Measurements from ENCODE around the gene MPHOSPH9.
A peak's percentile ranks its signal among the peaks of the same experiment; 100 is the strongest.

The MPHOSPH9 gene, protein sequence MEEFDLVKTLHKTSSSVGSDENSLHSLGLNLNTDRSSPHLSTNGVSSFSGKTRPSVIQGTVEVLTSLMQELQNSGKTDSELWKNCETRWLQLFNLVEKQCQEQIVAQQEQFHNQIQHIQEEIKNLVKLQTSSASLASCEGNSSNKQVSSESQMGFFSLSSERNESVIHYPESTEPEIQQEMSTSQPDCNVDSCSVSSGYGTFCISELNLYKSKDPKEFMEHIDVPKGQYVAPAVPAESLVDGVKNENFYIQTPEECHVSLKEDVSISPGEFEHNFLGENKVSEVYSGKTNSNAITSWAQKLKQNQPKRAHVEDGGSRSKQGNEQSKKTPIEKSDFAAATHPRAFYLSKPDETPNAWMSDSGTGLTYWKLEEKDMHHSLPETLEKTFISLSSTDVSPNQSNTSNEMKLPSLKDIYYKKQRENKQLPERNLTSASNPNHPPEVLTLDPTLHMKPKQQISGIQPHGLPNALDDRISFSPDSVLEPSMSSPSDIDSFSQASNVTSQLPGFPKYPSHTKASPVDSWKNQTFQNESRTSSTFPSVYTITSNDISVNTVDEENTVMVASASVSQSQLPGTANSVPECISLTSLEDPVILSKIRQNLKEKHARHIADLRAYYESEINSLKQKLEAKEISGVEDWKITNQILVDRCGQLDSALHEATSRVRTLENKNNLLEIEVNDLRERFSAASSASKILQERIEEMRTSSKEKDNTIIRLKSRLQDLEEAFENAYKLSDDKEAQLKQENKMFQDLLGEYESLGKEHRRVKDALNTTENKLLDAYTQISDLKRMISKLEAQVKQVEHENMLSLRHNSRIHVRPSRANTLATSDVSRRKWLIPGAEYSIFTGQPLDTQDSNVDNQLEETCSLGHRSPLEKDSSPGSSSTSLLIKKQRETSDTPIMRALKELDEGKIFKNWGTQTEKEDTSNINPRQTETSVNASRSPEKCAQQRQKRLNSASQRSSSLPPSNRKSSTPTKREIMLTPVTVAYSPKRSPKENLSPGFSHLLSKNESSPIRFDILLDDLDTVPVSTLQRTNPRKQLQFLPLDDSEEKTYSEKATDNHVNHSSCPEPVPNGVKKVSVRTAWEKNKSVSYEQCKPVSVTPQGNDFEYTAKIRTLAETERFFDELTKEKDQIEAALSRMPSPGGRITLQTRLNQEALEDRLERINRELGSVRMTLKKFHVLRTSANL

DNA sequence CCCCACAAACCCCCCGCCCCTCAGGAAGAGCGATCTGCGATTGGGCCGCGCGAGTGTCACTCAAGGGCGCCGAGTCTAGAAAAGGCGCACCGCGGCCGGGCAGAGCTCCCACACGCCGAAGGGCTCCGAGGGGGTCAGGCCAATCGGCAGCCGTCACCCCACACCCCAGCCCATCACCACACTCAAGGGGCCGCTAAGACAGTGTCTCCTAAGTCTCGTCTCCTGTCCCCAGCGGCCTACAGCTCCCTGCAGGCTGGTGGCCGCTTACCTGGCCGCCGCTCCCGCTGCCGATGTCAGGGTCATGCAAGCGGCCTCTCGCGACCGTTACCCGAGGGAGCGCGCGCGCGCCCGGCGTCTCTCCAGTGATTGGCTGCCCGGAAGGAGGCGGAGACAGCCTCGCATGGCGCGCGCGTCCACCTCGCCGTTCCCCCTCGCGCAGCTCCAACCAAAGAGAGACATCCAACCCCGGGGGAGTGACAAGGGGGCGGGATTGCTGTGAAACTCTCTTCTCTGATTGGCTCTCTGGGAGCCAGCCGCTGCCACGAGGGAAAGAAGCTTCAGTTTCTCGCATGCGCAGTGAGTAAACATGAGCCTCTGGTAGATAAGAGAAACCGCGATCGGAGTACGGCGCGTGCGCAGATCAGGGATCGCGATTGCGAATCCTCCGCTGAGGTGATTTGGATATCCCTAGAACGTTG, at the start of gene MPHOSPH9, which contains the start of gene MTRFR:
Gene MPHOSPH9, minus strand, starts transcription at position 335 of the 698 bp plus-strand sequence. CDS start 2,777 bp downstream, outside the sequence.
Gene MTRFR, plus strand, starts transcription at position 630 of the 698 bp plus-strand sequence. CDS start 20,239 bp downstream, outside the sequence.
- H3K27ac ChIP-seq = peak within 1 kb of the TSS; percentile 69
- peak; percentile 95 for DNase-seq (ENCODE audit: low read depth, low spot score)

DNA sequence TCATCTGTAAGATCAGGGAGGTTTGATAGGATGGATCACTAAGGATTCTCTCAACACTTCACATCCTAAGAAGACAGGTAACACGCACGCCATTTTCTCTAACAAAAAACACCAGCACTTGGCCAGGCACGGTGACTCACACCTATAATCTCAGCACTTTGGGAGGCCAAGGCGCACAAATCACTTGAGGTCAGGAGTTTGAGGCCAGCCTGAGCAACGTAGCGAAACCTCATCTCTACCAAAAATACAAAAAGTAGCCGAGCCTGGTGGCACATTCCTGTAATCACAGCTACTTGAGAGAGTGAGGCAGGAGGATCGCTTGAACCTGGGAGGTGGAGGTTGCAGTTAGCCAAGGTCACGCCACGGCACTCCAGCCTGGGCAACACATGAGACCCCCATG, 49.2 kb upstream of the MPHOSPH9 start:
- no peak for DNase-seq (ENCODE audit: low read depth, low spot score)
- H3K27ac ChIP-seq = no peak overlapping the region

DNA sequence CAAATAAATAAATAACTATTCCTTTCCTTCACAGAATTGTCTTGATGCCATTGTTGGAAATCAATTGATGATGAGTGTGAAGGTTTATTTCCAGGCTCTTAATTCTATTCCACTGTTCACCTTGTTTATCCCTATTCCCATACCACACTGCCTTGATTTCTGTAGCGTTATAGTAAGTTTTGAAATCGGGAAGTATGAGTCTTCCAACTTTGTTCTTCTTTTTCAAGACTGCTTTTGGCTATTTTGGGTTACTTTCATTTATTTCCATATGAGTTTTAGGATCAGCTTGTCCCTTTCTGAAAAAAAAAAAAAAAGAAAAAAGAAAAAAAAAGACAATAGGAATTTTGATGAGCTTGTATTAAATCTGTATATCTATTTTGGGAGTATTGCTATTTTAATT, 48.0 kb upstream of the MPHOSPH9 start:
- H3K27ac ChIP-seq = no peak overlapping the region
- DNase-seq (ENCODE audit: low read depth, low spot score) = no peak

DNA sequence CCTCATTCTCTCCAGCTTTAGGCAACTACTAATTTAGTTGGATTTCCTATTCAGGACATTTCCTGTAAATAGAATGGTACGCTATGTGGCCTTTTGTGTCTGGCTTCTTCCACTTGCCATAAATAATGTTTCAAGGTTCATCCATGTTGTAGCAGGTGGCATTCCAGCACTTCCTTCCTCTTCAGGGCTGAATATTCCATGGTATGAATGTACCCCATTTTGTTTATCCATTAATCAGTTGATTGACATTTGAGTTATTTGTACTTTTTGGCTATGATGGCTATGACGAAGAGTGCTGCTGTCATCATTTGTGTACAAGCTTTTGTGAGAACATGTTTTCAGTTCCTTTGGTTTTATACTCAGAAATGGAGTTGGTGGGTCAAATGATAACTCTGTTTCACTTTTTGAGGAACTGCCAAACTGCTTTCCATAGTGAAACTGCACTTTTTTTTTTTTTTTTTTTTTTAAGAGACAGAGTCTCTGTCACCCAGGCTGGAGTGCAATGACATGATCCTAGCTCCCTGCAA, 45.2 kb upstream of the MPHOSPH9 start:
- no peak overlapping the region for H3K27ac ChIP-seq
- no peak for DNase-seq (ENCODE audit: low read depth, low spot score)

DNA sequence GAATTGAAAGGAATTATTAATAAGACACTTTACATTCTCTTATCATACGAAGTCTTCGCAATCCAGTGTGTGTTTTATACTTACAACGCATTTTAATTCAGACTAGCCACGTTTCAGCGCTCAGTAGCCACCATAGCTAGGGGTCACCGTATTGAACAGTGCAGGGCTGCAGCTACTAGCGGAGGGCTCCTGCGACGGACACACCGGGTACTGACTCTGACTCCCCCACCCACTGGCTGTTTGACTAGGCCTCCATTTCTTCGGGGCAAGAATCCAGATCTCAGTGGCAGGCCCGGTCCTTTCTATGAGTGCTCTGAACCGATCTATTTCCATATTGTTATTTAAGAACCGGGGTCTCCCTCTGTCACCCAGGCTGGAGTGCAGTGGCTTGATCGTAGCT, 40.2 kb upstream of the MPHOSPH9 start:
- no peak for DNase-seq (ENCODE audit: low read depth, low spot score)
- no peak overlapping the region for H3K27ac ChIP-seq

DNA sequence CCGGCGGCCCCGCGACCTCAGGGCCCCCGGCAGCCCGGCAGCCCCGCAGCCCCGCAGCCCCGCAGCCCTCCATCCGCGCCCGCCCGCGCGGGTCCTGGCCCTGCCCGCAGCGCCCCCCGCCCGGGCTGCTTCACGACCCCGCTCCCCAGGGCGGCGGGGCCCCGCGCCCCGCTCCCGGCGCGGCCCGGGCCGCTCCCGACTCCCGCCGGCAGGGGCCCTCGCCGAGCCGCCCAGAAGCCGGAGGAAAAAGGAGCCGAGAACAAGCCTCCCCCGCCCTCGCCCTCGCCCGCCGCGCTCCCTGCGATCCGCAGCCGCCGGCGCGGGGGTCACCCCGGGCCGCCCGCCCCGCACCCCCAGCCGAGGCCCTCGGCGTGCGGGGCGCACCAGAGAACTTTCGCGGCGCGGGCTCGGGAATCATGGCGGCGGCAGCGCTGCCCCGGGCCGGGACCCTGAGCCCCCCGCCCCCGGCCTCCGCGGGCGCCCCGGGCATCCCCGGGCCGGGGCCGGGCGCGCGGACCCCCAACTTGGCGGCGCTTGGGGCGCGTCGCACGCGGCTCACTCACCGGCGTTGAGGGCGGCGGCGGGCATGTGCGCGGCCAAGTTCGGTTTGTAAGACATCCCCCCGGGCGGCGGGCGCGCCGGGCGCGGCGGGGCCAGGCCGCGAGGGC, 38.2 kb upstream of the MPHOSPH9 start:
- no peak for DNase-seq (ENCODE audit: low read depth, low spot score)
- H3K27ac ChIP-seq = peak overlapping the region; percentile 65

DNA sequence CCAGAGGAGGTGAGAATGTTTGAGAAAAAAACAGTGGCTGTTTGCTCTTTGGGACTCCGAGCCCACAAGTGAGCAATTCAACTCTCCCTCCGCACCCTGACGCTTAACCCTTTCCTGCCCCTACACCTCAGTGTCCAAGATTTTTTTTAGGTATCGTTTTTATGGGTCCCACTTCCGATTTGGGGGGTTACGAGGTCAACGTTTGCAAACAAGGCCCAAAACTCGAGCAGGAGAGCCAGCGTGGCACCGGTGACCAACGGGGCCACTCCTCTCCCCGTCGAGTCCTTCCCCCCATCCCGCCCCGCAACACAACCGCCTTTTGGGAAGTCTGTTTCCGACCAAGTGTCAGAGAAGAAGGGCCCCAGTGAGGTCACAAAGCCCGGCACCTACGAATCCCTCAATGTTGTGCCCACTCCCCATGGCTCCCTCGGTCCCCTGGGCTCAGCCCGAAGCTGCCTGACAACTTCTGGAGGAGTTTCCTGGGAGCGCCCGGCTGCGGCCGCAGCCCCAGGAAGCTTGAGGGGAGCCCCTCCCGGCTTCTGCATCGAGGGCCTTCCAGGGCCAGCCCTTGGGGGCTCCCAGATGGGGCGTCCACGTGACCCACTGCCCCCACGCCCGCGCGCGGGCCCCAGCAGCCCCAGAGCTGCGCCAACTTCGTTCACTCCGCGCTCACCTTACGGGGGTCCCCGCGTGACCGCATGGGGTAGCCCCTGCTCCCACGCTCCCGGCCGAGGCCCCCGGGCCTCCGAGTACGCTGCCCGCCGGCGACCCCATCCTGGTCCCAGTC, 37.5 kb upstream of the MPHOSPH9 start:
- DNase-seq (ENCODE audit: low read depth, low spot score) = no peak
- peak overlapping the region; percentile 65 for H3K27ac ChIP-seq

DNA sequence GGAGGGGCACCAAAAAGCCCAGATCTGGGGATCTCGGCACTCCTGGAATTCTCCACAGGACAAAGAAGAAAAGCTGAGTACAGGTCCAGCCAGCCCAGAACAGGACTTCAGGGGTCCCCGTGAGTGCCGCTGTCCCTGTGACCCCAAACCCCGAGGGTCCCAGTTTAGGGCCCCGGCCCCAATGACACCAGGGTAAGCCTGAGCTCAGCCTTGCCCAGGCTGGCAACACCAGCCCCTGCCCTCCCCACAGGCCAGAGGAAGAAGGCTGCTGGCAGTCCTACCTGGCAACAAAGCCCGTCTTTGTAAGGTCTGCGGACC, 36.9 kb upstream of the MPHOSPH9 start:
- peak overlapping the region; percentile 65 for H3K27ac ChIP-seq
- no peak for DNase-seq (ENCODE audit: low read depth, low spot score)

DNA sequence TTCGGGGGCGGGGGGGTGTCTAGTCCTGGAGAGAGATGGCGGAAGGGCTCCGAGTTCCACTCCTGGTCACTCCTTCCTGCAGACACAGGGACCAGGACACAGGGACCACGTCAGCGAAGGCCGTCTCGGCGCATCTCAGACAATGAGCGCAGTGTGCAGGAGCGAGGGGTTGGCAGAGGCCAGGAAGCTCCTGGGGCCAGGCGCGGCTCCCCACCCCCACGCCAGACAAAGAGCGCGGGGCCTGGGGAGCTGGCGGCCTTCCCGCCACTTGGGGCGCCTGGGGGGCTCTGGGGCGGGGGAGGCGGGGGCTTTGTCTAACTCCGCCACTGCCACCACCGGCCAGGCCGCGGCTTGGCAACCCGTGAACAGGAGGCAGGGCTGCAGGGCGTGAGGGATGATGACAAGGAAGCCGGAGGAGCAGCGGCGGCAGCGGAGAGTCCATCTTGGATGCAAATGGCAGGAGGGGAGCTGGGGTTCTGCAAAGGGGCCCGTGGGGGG, 36.5 kb upstream of the MPHOSPH9 start:
- H3K27ac ChIP-seq = peak overlapping the region; percentile 65
- no peak for DNase-seq (ENCODE audit: low read depth, low spot score)

DNA sequence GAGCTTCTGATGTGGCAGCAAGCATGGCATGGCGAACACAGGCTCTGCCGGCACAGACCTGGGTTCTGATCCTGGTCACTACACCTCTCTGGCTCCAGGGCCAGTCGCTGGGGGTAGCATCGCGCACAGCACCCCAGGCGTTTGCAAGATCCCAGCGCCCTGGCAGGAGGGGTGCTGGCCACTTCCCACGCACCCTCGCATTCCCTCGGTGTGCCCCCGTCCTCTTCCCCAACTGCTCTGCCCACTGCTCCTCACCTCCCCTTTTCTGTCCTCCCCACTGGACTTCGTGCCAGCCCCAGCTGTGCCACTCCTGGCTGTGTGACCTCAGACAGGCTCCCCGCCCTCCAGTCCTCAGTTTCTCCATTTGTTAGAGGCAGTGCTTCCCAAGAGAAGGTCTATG, 35.9 kb upstream of the MPHOSPH9 start:
- no peak overlapping the region for H3K27ac ChIP-seq
- DNase-seq (ENCODE audit: low read depth, low spot score) = no peak

DNA sequence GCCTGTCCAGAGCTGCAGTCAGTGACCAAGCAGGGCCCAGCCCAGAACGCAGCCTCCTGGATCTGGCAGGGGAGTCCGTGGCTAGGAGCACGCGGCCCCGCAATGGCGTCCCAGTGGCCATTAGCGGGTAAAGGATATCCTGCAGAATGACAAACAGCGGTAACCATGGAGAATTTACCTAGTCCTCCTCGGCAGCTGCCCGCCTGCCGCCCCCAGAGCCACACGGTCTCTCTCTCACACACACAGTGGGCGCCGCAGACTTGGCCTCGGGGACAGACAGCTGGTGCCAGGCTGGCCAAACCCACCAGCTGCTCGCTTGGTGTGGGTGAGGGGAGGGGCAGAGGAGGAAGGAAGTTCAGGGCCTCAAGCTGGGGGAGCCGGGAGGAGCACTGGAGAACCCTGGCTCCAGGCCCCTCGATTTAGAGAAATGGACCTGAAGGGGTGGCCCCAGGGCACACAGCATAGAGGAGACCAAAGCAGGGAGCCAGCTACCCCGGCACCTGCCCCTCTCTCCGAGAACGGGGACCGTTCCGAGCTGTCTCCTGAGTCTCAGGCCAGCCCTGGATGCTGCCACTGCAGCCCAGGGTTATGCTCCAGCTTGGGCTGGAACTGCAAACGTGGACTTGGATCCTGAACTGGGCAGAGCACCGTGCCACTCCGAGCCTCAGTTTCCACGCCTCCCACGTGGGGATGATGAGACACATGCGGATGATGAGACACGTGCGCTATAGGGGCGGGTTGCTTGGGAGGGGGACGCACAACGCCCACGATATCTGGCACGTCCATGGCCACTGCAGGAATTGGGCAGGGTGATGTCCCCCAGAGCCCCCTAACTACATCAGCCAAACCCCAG, 35.3 kb upstream of the MPHOSPH9 start:
- H3K27ac ChIP-seq = no peak overlapping the region
- no peak for DNase-seq (ENCODE audit: low read depth, low spot score)

DNA sequence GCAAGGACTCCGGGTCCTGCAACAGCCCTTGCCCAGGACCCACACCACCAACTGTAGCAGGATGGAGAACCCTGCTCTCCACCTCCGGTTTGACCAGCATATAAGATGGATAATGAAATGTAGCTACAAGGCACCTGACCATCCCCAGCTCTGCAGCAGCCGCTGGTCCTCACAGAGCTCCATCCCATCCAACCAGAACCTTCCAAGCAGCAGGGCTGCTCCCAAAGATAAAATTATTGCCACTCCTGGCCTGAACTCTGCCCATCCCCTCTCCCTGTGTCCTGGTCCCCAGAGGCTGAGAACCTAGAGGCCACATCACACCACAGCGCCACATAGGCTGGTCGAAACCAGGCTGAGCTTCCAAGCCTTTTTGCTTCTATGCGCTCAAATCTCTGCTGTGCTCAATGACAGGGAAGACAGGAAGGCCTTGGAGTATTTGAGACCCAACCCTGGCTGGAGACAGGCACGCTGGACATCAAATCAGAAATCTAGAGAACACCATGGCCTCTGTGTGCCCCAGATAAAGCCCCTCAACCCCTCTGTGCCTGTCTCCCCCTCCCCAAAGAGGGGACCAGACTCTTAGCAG, 34.5 kb upstream of the MPHOSPH9 start:
- H3K27ac ChIP-seq = no peak overlapping the region
- DNase-seq (ENCODE audit: low read depth, low spot score) = no peak

DNA sequence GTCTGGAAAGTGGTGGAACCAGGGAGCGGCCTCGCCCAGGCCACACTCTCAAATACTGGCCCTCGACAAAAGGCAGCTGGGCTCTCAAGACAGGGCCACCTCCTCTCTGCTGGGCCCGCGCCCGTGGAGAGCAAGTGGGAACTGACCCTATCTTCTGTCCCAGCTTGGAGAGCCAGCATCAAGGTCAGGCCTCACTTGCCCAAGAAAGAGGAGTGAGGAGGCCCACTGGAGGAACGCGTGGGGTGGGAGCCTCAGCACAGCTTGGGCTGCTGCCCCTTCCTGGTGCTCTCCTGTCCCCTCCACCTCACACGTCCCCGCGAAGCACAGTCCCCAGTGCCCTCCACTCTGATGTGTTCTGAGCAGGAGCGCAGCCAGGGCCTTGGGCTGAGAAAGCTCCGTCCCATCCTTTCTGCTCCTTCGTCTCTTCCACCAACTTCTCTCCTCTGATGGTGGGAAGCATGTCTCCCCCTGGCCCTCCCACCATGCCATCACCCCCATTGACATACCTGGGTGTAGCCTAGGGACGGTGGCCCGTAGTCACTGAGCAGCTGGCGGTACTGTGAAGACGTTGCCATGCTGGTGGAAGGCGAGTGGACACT, 33.8 kb upstream of the MPHOSPH9 start:
- no peak overlapping the region for H3K27ac ChIP-seq
- no peak for DNase-seq (ENCODE audit: low read depth, low spot score)

DNA sequence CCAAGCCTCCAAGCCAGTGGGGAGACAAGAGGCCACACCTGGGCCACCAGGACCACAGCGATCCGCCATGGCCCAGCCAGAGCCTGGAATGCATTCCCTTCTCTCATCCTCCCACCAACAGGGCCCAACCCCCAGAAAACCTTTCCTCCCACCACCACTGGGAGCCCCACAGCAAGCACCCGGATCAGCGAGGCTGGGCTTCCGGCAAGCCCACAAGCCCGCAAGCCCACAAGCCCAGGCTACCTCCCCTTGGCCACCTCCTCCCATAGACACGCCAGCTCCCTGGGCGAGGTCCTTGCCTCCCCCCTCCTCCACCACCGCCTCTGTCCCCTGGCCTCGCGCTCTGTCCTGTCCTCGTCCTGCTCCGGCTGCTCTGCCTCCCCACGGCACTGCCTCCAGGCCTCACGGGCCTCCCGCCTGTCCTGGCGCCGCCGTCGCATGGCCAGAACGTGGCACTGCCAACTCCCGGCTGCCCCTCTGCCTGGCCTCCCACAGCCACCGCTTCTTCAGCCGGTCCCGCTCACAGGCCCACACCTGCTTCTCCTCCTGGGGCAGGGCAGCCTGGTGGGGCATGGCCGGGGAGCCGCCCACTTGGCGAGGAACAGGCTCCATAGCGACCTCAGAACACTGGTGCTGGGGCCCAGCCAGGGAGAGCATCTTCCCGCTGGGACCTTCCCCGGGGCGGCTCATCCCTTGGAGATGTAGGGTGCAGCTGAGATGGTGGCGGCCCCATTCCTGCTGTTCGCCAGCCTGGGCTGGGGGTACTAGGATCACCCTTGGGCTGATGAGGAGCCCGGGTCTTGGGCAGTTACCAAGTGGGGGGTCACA, 33.1 kb upstream of the MPHOSPH9 start:
- no peak overlapping the region for H3K27ac ChIP-seq
- DNase-seq (ENCODE audit: low read depth, low spot score) = no peak

DNA sequence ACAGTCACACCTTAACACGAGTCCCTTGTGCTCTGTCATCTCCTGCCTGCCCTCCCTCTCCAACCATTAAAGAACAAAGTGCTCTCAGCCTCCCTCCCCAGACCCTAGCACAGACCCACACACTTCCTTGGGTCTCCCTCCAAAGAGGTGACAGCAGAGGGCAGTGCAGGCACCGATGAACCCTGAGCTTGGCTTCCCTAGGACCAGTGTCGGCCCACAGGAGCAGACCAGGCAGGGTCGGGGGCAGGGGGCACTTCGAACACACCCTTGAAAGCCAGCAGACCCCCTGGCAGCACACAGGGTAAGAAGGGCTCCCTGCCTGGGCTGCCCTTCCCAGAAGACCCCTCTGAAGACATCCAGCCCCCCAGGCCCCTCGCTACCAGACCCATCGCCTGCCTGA, 31.7 kb upstream of the MPHOSPH9 start:
- no peak overlapping the region for H3K27ac ChIP-seq
- no peak for DNase-seq (ENCODE audit: low read depth, low spot score)
